Liver (tissue), 9 donors: ENCODE data around the gene CPAMD8. TPM values are rescaled to one million over a fixed set of nuclear protein-coding genes. Genes with fewer than 3 reads are reported as not detected.

Experiments used
- DNase-seq: peaks from one replicate; pipeline ENCODE4 v3.0.0-alpha.2; 2017; ENCODE audit warnings: low spot score
- H3K27ac ChIP-seq, 2 donors: one replicate each; pipeline ENCODE4 v1.7.0; 2013; ENCODE audit warnings: inconsistent platforms in 2 of 2, low read length in 2 of 2, control low read depth in 1 of 2, low read depth in 1 of 2, mild to moderate bottlenecking in 1 of 2
- H3K27me3 ChIP-seq, 4 donors: one replicate each; pipeline versions ENCODE4 v1.6.1 to v1.7.0; 2013; ENCODE audit warnings: low read length in 3 of 4, inconsistent platforms in 1 of 4, mild to moderate bottlenecking in 1 of 4, moderate library complexity in 1 of 4; ENCODE audit not compliant: control insufficient read depth in 4 of 4, insufficient read depth in 4 of 4
- H3K36me3 ChIP-seq, 4 donors: one replicate each; pipeline versions ENCODE4 v1.6.1 to v1.7.0; 2013; ENCODE audit warnings: low read length in 3 of 4, mild to moderate bottlenecking in 3 of 4, low read depth in 1 of 4, moderate library complexity in 1 of 4; ENCODE audit not compliant: control insufficient read depth in 4 of 4, insufficient read depth in 3 of 4
- H3K4me1 ChIP-seq, 4 donors: one replicate each; pipeline versions ENCODE4 v1.6.1 to v1.7.0; 2013; ENCODE audit warnings: low read length in 3 of 4, mild to moderate bottlenecking in 3 of 4, moderate library complexity in 1 of 4; ENCODE audit not compliant: control insufficient read depth in 4 of 4, insufficient read depth in 4 of 4
- H3K4me3 ChIP-seq, 3 donors: one replicate each; pipeline versions ENCODE4 v1.6.1 to v1.7.0; 2013; ENCODE audit warnings: low read length in 3 of 3, control low read depth in 1 of 3, low read depth in 1 of 3, mild to moderate bottlenecking in 1 of 3
- H3K9ac ChIP-seq, 2 donors: one replicate each; pipeline ENCODE4 v1.7.0; 2013; ENCODE audit warnings: low read length in 2 of 2, mild to moderate bottlenecking in 2 of 2, moderate library complexity in 2 of 2, control low read depth in 1 of 2, low read depth in 1 of 2
- H3K9me3 ChIP-seq, 4 donors: one replicate each; pipeline versions ENCODE4 v1.6.1 to v1.7.0; 2013; ENCODE audit warnings: low read length in 3 of 4; ENCODE audit not compliant: control insufficient read depth in 4 of 4
- ATF3 ChIP-seq: IDR thresholded peaks from 2 replicates; pipeline ENCODE4 v1.6.1; 2016; ENCODE audit warnings: antibody characterized with exemption
- FOXA1 ChIP-seq: IDR thresholded peaks from 2 replicates; pipeline ENCODE4 v1.6.1; 2016; ENCODE audit warnings: antibody characterized with exemption
- HNF4A ChIP-seq, 2 donors: conservative IDR thresholded peaks; 2 replicates each; pipeline ENCODE4 v1.6.1; 2016; ENCODE audit warnings: antibody characterized with exemption in 2 of 2, mild to moderate bottlenecking in 2 of 2
- HNF4G ChIP-seq: IDR thresholded peaks from 2 replicates; pipeline ENCODE4 v1.6.1; 2016; ENCODE audit warnings: antibody characterized with exemption
- MAX ChIP-seq: IDR thresholded peaks from 2 replicates; pipeline ENCODE4 v1.6.1; 2016; ENCODE audit warnings: antibody characterized with exemption
- NR2F2 ChIP-seq: IDR thresholded peaks from 2 replicates; pipeline ENCODE4 v1.6.1; 2016; ENCODE audit warnings: antibody characterized with exemption
- TAF1 ChIP-seq: conservative IDR thresholded peaks from 2 replicates; pipeline ENCODE4 v1.6.1; 2016; ENCODE audit warnings: antibody characterized with exemption, mild to moderate bottlenecking
- YY1 ChIP-seq: IDR thresholded peaks from 2 replicates; pipeline ENCODE4 v1.6.1; 2016; ENCODE audit warnings: antibody characterized with exemption, mild to moderate bottlenecking
- ZBTB33 ChIP-seq: IDR thresholded peaks from 2 replicates; pipeline ENCODE4 v1.6.1; 2016; ENCODE audit warnings: antibody characterized with exemption
- WGBS: extraction: QIAGEN DNeasy Blood & Tissue Kit; methylation state at CpG from one replicate; pipeline ENCODE4 v1.1.7; 2013; 5-methylcytosine and 5-hydroxymethylcytosine counted together
- polyA plus RNA-seq, 2 donors: library from polyadenylated mRNA; stranded (reverse) in 1 of 2; unstranded in 1 of 2; fragments of 200-250 nt in 1 of 2; fragments of >200 nt in 1 of 2; fragmentation: Nextera tagmentation in 1 of 2; extraction: Ambion mirVana in 1 of 2; gene quantifications; one replicate each; pipeline versions ENCODE4 v1.2.1 to v1.2.3, GENCODE V29; 2013 to 2015
- total RNA-seq, 2 donors: library from RNA; depleted of rRNA; stranded (reverse); fragments of >200 nt; gene quantifications; one replicate each; pipeline ENCODE4 v1.2.3, GENCODE V29; 2014
- donor health status: healthy.
- donor health status: healthy.
- donor health status: healthy.
- donor health status: healthy.
- donor health status: healthy.

CPAMD8 gene
- total and polyA plus RNA-seq, 4 donors: 0.92 to 1.4 (median 1.1) TPM

GRCh38 chr19:16911046-16911445 lies 115.6 kb downstream of the CPAMD8 start:
- Histone ChIP-seq H3K9me3 (peaks cover 13 to 27% (median 18%) of the 10 kb centered on the region in 4 donors), H3K4me1 (no peaks in the 10 kb centered on the region), H3K36me3 (no peaks in the 10 kb centered on the region), H3K4me3 (no peak overlapping the region), H3K9ac (no peak overlapping the region), H3K27ac (no peak overlapping the region), H3K27me3 (no peaks in the 10 kb centered on the region)
- WGBS: 84% methylated on average over 7 of the region's 7 CpGs
- DNase-seq: no peak
- TF ChIP-seq HNF4G: no peak
- TF ChIP-seq FOXA1: no peak

GRCh38 chr19:16908759-16909158 lies 117.9 kb downstream of the CPAMD8 start:
- no peak for DNase-seq
- WGBS: 85% methylated on average over 12 of the region's 12 CpGs
- peaks cover 6 to 15% (median 13%) of the 10 kb centered on the region in 4 donors for H3K9me3 ChIP-seq
- no peaks in the 10 kb centered on the region for H3K4me1 ChIP-seq
- no peak overlapping the region for H3K9ac ChIP-seq
- TF ChIP-seq HNF4A (conservative IDR thresholded peaks at IDR 0.05): no peak
- no peak for TF ChIP-seq MAX
- TF ChIP-seq YY1: no peak
- no peak for TF ChIP-seq ZBTB33
- H3K27me3 ChIP-seq: no peaks in the 10 kb centered on the region
- no peak overlapping the region for H3K4me3 ChIP-seq
- no peak overlapping the region for H3K27ac ChIP-seq
- H3K36me3 ChIP-seq: no peaks in the 10 kb centered on the region

GRCh38 chr19:16904599-16904998 lies 122.0 kb downstream of the CPAMD8 start:
- H3K4me3 ChIP-seq: no peak overlapping the region
- H3K27ac ChIP-seq: no peak overlapping the region
- H3K9me3 ChIP-seq: no peaks in the 10 kb centered on the region
- DNase-seq: no peak
- no peak overlapping the region for H3K9ac ChIP-seq
- H3K4me1 ChIP-seq: no peaks in the 10 kb centered on the region
- TF ChIP-seq NR2F2: no peak
- no peaks in the 10 kb centered on the region for H3K36me3 ChIP-seq
- no peaks in the 10 kb centered on the region for H3K27me3 ChIP-seq
- 78% methylated on average over 5 of the region's 5 CpGs for WGBS

- H3K27ac ChIP-seq: no peak overlapping the region
- H3K4me3 ChIP-seq: no peak overlapping the region
- no peak overlapping the region for H3K9ac ChIP-seq
- no peaks in the 10 kb centered on the region for H3K36me3 ChIP-seq
- no peaks in the 10 kb centered on the region for H3K27me3 ChIP-seq
- TF ChIP-seq FOXA1 (no peak), ATF3 (no peak), TAF1 (no peak), YY1 (no peak)
- H3K9me3 ChIP-seq: no peaks in the 10 kb centered on the region
- no peaks in the 10 kb centered on the region for H3K4me1 ChIP-seq
- no peak for DNase-seq
- 87% methylated on average over 7 of the region's 7 CpGs for WGBS
Measured at GRCh38 chr19:16903347-16903746, 123.3 kb downstream of the CPAMD8 start.
